Astrocyte (in vitro differentiated cells and primary cell): Measurements from ENCODE around the gene NAA15. TPM values are rescaled to one million over a fixed set of nuclear protein-coding genes. Genes with fewer than 3 reads are reported as not detected.
A peak's percentile ranks its signal among the peaks of the same experiment; 100 is the strongest.

Experiments used
- DNase-seq: peaks from one replicate; pipeline ENCODE4 v3.0.0-alpha.2; 2010; ENCODE audit warnings: low read depth
- FAIRE-seq: peaks from 2 replicates; lab custom pipeline; 2011; peaks lifted over from hg19 to GRCh38; lab: Jason Lieb, UNC
- H2AFZ ChIP-seq: 2 replicates; pipeline ENCODE4 v1.6.0; 2012; ENCODE audit warnings: low read depth, low read length, inconsistent platforms
- H3K27ac ChIP-seq: 2 replicates; pipeline ENCODE4 v1.5.1; 2011; ENCODE audit warnings: low read depth, low read length, inconsistent platforms
- H3K27me3 ChIP-seq: 2 replicates; pipeline ENCODE4 v1.6.0; 2011; ENCODE audit warnings: low read length, inconsistent platforms; ENCODE audit not compliant: insufficient read depth
- H3K36me3 ChIP-seq: 2 replicates; pipeline ENCODE4 v1.5.1; 2011; ENCODE audit warnings: low read length, inconsistent platforms; ENCODE audit not compliant: insufficient read depth
- H3K4me1 ChIP-seq: 2 replicates; pipeline ENCODE4 v1.5.1; 2011; ENCODE audit warnings: low read length, inconsistent platforms; ENCODE audit not compliant: insufficient read depth
- H3K4me2 ChIP-seq: 2 replicates; pipeline ENCODE4 v1.6.0; 2012; ENCODE audit warnings: low read length, inconsistent platforms
- H3K4me3 ChIP-seq: 2 replicates; pipeline ENCODE4 v1.5.1; 2011; ENCODE audit warnings: low read depth, mild to moderate bottlenecking, low read length, inconsistent platforms; ENCODE audit not compliant: insufficient read depth
- H3K79me2 ChIP-seq: 2 replicates; pipeline ENCODE4 v1.6.0; 2012; ENCODE audit warnings: mild to moderate bottlenecking, low read length, inconsistent platforms; ENCODE audit not compliant: insufficient read depth
- H3K9ac ChIP-seq: 2 replicates; pipeline ENCODE4 v1.6.0; 2012; ENCODE audit warnings: mild to moderate bottlenecking, low read length, inconsistent platforms
- H3K9me3 ChIP-seq: 2 replicates; pipeline ENCODE4 v1.5.1; 2012; ENCODE audit warnings: low read depth, mild to moderate bottlenecking, low read length, inconsistent platforms; ENCODE audit not compliant: insufficient read depth
- H4K20me1 ChIP-seq: 2 replicates; pipeline ENCODE4 v1.6.0; 2012; ENCODE audit warnings: low read length, inconsistent platforms; ENCODE audit not compliant: insufficient read depth
- H3K27ac Mint-ChIP-seq: one replicate; pipeline ENCODE4 v1.8.0; 2021; ENCODE audit warnings: mild to moderate bottlenecking, mixed read lengths; ENCODE audit not compliant: unreplicated experiment
- H3K27me3 Mint-ChIP-seq: one replicate; pipeline ENCODE4 v1.8.0; 2021; ENCODE audit warnings: low read depth, mixed read lengths; ENCODE audit not compliant: unreplicated experiment
- H3K36me3 Mint-ChIP-seq: one replicate; pipeline ENCODE4 v1.8.0; 2021; ENCODE audit warnings: low read depth, mixed read lengths; ENCODE audit not compliant: unreplicated experiment
- H3K4me1 Mint-ChIP-seq: one replicate; pipeline ENCODE4 v1.8.0; 2021; ENCODE audit warnings: low read depth, mixed read lengths; ENCODE audit not compliant: unreplicated experiment
- H3K4me3 Mint-ChIP-seq: one replicate; pipeline ENCODE4 v1.8.0; 2021; ENCODE audit warnings: mild to moderate bottlenecking, moderate library complexity, mixed read lengths; ENCODE audit not compliant: unreplicated experiment
- H3K9me3 Mint-ChIP-seq: one replicate; pipeline ENCODE4 v1.8.0; 2021; ENCODE audit warnings: mild to moderate bottlenecking, mixed read lengths; ENCODE audit not compliant: unreplicated experiment
- EZH2 ChIP-seq: IDR thresholded peaks from 2 replicates; pipeline ENCODE4 v1.6.1; 2012; ENCODE audit warnings: mild to moderate bottlenecking, low read length, inconsistent platforms; ENCODE audit not compliant: insufficient read depth
- total RNA-seq: library from RNA; stranded (reverse); gene quantifications from 2 replicates; pipeline ENCODE4 v1.2.1, GENCODE V29; 2021
- TF ChIP-seq, protein P1 (sequence below): IDR thresholded peaks from 2 replicates; pipeline ENCODE4 v1.5.1; 2011; ENCODE audit warnings: low read depth, mild to moderate bottlenecking, inconsistent platforms, low read length, moderate library complexity; ENCODE audit not compliant: insufficient read depth

Gene NAA15
- total RNA-seq, 1 donor from 2014 or later, result 64.5 TPM

DNA sequence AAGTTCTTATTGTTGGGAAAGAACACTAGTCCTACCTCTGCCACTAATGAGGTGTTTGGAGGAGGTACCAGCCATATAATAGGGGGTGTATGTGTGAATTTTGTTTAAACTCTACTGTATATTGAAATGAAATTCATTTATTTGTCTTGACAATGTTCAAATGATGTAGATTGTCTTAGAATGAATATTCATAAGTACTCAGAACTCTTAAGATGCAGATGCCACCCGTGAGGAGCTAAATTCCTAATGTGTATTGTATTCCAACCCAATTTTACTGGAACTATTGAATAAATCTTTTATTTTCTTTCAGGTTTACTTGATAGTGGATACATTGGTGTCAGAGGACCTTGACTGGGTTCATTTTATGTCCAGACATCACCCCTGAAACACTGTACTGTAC, 88.7 kb downstream of the NAA15 start:
- peaks cover 22% of the 10 kb centered on the region for H3K36me3 ChIP-seq

DNA sequence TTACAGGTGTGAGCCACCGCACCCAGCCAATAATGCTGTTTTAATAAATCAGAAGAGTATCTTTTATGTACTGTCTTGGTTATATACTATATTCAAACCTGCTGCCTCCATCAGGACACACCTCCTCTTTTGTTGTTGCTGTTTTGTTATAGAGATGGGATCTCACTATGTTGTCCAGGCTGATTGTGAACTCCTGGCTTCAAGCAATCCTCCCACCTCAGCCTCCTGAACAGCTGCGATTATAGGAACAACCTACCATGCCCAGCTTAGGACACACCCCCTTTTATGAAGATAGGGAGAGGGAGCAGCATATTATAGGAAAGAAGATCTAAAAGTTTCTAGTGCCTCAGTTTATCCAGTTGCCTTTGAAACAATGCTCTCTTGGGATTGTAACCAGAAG, 90.4 kb downstream of the NAA15 start:
- FAIRE-seq, result no peak
- Histone ChIP-seq H4K20me1 (no peaks in the 10 kb centered on the region), H3K9me3 (no peaks in the 10 kb centered on the region), H2AFZ (no peak overlapping the region), H3K36me3 (peaks cover 26% of the 10 kb centered on the region), H3K27me3 (no peaks in the 10 kb centered on the region), H3K27ac (no peak overlapping the region), H3K4me2 (no peak overlapping the region), H3K9ac (no peak overlapping the region), H3K4me3 (no peak overlapping the region), H3K79me2 (no peaks in the 10 kb centered on the region), H3K4me1 (no peaks in the 10 kb centered on the region)
- no peaks in the 10 kb centered on the region for H3K27me3 Mint-ChIP-seq
- H3K4me1 Mint-ChIP-seq, result peaks cover 1% of the 10 kb centered on the region
- DNase-seq, result no peak
- TF ChIP-seq, protein P1, sequence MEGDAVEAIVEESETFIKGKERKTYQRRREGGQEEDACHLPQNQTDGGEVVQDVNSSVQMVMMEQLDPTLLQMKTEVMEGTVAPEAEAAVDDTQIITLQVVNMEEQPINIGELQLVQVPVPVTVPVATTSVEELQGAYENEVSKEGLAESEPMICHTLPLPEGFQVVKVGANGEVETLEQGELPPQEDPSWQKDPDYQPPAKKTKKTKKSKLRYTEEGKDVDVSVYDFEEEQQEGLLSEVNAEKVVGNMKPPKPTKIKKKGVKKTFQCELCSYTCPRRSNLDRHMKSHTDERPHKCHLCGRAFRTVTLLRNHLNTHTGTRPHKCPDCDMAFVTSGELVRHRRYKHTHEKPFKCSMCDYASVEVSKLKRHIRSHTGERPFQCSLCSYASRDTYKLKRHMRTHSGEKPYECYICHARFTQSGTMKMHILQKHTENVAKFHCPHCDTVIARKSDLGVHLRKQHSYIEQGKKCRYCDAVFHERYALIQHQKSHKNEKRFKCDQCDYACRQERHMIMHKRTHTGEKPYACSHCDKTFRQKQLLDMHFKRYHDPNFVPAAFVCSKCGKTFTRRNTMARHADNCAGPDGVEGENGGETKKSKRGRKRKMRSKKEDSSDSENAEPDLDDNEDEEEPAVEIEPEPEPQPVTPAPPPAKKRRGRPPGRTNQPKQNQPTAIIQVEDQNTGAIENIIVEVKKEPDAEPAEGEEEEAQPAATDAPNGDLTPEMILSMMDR, result no peak
- no peak for TF ChIP-seq EZH2
- no peaks in the 10 kb centered on the region for H3K9me3 Mint-ChIP-seq
- no peak overlapping the region for H3K4me3 Mint-ChIP-seq
- H3K27ac Mint-ChIP-seq, result no peak overlapping the region
- no peaks in the 10 kb centered on the region for H3K36me3 Mint-ChIP-seq

More for the DNA sequence above, 88.7 kb downstream of the NAA15 start:
- Mint-ChIP-seq H3K36me3 (peaks cover 5% of the 10 kb centered on the region), H3K27me3 (no peaks in the 10 kb centered on the region), H3K4me1 (peaks cover 1% of the 10 kb centered on the region), H3K9me3 (no peaks in the 10 kb centered on the region), H3K4me3 (no peak overlapping the region), H3K27ac (no peak overlapping the region)
- no peak overlapping the region for H3K4me3 ChIP-seq
- no peak overlapping the region for H3K4me2 ChIP-seq
- no peak overlapping the region for H3K9ac ChIP-seq
- no peak for TF ChIP-seq EZH2
- TF ChIP-seq, protein P1, result no peak
- no peaks in the 10 kb centered on the region for H3K79me2 ChIP-seq
- no peak overlapping the region for H2AFZ ChIP-seq
- FAIRE-seq, result no peak
- H3K9me3 ChIP-seq, result no peaks in the 10 kb centered on the region
- H3K27ac ChIP-seq, result no peak overlapping the region
- no peak for DNase-seq
- H4K20me1 ChIP-seq, result no peaks in the 10 kb centered on the region
- H3K27me3 ChIP-seq, result no peaks in the 10 kb centered on the region
- no peaks in the 10 kb centered on the region for H3K4me1 ChIP-seq

DNA sequence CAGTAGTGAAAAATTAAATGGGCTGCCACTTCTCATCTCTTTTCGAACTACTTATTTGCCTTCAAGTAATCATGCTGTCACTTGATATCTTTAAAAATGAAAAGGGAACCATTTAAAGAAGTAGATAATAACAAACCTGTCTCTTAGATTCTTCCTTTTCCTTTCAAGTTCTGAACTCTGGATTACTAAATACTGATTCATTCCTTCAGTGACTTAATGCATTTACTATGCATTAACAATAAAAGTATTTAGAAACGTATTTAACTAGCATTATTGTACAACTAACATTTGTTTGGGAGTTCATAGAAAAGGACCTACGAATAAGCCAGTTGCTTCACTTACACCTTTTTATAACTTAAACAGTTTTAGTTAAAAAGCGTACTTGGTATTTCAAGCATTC, 91.5 kb downstream of the NAA15 start:
- H3K27ac ChIP-seq, result no peak overlapping the region
- H3K36me3 Mint-ChIP-seq, result peaks cover 2% of the 10 kb centered on the region
- H2AFZ ChIP-seq, result no peak overlapping the region
- no peak overlapping the region for H3K4me3 Mint-ChIP-seq
- no peaks in the 10 kb centered on the region for H3K27me3 Mint-ChIP-seq
- no peaks in the 10 kb centered on the region for H3K9me3 Mint-ChIP-seq
- H3K4me1 Mint-ChIP-seq, result peaks cover 1% of the 10 kb centered on the region
- TF ChIP-seq EZH2, result no peak
- TF ChIP-seq, protein P1, result no peak
- H3K27me3 ChIP-seq, result no peaks in the 10 kb centered on the region
- no peaks in the 10 kb centered on the region for H3K9me3 ChIP-seq
- H4K20me1 ChIP-seq, result no peaks in the 10 kb centered on the region
- peak; percentile 3 for DNase-seq
- no peak for FAIRE-seq
- H3K9ac ChIP-seq, result no peak overlapping the region
- H3K27ac Mint-ChIP-seq, result no peak overlapping the region
- no peaks in the 10 kb centered on the region for H3K4me1 ChIP-seq
- H3K79me2 ChIP-seq, result no peaks in the 10 kb centered on the region
- H3K36me3 ChIP-seq, result peaks cover 21% of the 10 kb centered on the region
- no peak overlapping the region for H3K4me2 ChIP-seq
- no peak overlapping the region for H3K4me3 ChIP-seq
